ENCODE results near the gene ZYG11A. TPM values are rescaled to one million over a fixed set of nuclear protein-coding genes. Genes with fewer than 3 reads are reported as not detected.

The ZYG11A gene
- total RNA-seq, 3 donors from 2014 or later: 0.08 to 0.13 (median 0.13) TPM

DNA sequence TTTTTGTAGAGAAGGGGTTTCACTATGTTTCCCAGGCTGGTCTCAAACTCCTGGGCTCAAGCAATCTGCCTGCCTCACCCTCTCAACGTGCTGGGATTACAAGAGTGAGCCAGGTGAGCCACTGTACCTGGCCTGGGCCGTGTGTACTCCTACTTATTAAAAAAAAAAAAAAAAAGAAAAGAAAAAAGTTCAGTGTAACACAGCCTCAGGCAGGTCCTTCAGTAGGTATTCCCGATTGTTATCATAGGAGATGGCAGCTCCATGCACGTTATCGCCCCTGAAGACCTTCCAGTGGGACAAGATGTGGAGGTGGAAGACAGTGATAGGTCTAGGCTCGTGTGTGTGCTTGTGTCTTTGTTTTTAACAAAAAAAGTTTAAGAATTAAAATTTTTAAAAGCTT lies 75.6 kb downstream of the ZYG11A start:
- ATAC-seq (no peak), DNase-seq (no peak)
- Mint-ChIP-seq H3K27me3 (ENCODE audit: low read depth) (no peaks in the 10 kb centered on the region), H3K36me3 (ENCODE audit: insufficient read depth) (no peaks in the 10 kb centered on the region), H3K4me1 (ENCODE audit: low read depth) (peaks cover 21% of the 10 kb centered on the region), H3K4me3 (no peak overlapping the region), H3K9me3 (no peaks in the 10 kb centered on the region)

DNA sequence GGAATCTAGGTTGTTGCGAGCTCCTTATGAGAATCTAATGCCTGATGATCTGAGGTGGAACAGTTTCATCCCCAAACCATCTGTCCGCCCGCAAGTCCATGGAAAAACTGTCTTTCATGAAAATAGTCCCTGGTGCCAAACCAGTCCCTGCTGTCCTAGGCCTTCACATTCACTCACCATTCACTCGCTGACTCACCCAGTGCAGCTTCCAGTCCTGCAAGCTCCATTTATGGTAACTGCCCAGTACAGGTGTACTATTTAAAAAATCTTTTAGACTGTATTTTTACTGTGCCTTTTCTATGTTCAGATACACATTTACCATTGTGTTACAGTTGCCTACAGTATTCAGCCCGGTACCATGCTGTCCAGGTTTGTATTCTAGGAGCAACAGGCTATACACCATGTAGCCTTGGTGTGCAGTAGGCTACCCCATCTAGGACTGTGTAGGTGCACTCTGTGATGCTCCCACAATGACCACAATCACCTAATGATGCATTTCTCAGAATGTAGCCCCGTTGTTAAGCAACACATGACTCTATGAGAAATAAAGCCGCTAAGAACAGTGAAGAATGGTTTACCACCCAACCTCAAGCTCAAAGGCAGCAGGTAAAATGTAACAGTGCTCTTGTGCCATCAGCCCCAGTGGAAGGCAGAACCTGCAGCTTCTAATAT lies 76.6 kb downstream of the ZYG11A start:
- DNase-seq: no peak
- no peaks in the 10 kb centered on the region for H3K27me3 Mint-ChIP-seq (ENCODE audit: low read depth)
- H3K36me3 Mint-ChIP-seq (ENCODE audit: insufficient read depth): no peaks in the 10 kb centered on the region
- no peaks in the 10 kb centered on the region for H3K9me3 Mint-ChIP-seq
- no peak overlapping the region for H3K4me3 Mint-ChIP-seq
- peaks cover 21% of the 10 kb centered on the region for H3K4me1 Mint-ChIP-seq (ENCODE audit: low read depth)
- peak in 1 of 2 donors; percentile 17 for ATAC-seq

DNA sequence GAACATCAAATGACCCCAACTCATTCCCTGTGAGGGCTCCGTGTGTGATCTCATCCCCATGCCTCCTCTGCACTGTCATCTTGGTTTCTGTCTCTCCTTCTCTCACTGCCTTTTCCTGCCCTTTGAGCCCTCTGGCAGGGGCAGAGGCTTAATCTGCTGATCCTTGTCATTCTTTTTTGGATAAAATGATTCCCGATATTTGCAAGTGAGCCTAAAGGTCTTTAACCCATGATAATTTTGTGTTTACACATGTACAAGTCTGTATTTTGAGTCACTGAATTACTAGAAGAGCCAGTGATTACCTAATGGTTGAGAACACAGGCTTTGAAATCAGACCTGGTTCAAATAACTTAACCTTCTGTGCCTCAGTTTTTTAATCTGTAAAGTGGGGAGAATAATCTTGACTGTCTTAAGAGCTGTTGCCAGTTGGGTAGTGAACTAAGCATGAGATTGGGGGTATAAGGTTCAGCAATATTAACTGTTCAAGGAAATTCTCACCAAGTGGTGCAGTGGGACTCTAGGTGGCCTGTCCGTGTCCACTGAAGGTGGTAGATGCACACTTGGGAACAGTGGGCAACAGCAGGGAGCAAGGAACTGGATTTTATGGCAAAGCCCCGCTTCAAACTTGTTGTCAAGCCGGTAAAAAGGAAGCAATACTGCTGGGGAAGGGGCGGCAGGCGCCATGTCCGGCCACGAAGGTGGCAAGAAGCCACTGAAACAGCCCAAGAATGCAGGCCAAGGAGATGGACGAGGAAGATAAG lies 77.3 kb downstream of the ZYG11A start:
- ATAC-seq: no peak
- DNase-seq: no peak
- Mint-ChIP-seq H3K4me3 (peak overlapping the region; percentile 1), H3K4me1 (ENCODE audit: low read depth) (peaks cover 21% of the 10 kb centered on the region), H3K9me3 (no peaks in the 10 kb centered on the region), H3K27me3 (ENCODE audit: low read depth) (no peaks in the 10 kb centered on the region), H3K36me3 (ENCODE audit: insufficient read depth) (no peaks in the 10 kb centered on the region)

DNA sequence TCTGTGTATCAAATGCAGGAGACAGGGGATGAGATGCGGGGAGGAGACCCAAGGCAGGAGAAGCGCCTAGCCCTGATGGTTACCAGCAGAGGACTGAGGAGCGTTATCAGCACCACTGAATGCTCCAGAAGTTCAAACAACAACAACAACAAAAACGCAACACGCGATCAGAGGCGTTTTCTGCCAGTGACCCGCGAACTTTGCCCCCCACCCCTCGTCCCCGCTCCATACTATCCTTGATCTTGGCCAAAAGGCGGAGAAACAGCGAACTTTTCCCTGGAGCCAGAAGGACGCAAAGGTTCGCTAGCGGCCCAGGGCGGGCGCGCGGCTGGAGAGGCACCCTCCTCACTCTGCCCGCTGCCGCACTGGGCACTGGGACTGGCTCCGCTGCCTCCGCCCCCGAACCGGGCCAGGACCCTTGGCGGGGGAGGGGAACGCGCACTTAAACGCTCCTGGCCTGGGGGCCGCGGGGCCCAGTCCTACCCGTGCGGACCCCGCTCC lies 78.3 kb downstream of the ZYG11A start:
- Mint-ChIP-seq H3K36me3 (ENCODE audit: insufficient read depth) (no peaks in the 10 kb centered on the region), H3K9me3 (no peaks in the 10 kb centered on the region), H3K27me3 (ENCODE audit: low read depth) (no peaks in the 10 kb centered on the region), H3K4me1 (ENCODE audit: low read depth) (peaks cover 21% of the 10 kb centered on the region), H3K4me3 (peak overlapping the region; percentile 83)
- DNase-seq (no peak), ATAC-seq (peak in 1 of 2 donors; percentile 1)

DNA sequence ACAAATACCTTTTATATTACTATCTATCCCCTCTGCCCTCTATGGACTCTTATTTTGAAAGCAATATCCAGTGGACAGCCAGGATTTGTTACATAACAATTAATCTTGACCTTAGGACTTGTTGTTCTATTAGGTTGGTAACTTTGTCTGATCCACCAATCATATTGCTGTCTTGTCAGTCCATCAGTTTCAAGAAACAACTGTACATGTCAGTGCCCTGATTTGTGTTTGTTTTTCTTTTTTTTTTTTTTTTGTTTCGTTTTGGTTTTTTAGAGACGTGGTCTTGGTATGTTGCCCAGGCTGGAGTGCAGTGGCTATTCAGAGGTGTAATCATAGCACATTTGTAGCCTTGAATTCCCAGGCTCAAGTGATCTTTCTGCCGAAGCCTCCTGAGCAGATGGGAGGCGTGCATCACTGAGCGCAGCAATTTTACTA lies 83.0 kb downstream of the ZYG11A start:
- Mint-ChIP-seq H3K4me3 (no peak overlapping the region), H3K9me3 (no peaks in the 10 kb centered on the region), H3K27me3 (ENCODE audit: low read depth) (peaks cover 3% of the 10 kb centered on the region), H3K36me3 (ENCODE audit: insufficient read depth) (no peaks in the 10 kb centered on the region), H3K4me1 (ENCODE audit: low read depth) (peaks cover 29% of the 10 kb centered on the region)
- DNase-seq (no peak), ATAC-seq (no peak)

DNA sequence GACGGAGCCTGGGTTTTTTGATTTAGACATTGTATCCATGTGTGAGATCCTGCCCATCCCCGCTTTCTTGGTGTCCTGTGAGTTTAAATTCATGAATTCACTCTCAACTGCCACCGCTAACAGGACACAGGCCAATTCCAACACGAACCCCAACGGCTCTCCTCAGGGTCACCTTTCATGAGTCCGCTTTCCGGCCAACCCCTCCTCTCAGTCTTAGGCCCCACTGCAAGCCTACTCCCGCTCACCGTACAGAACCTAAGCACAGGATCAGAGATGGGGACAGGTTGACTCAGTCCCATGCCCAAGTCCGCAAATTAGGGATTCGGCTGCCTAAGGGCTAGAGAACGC lies 84.3 kb downstream of the ZYG11A start:
- ATAC-seq (no peak), DNase-seq (no peak)
- Mint-ChIP-seq H3K9me3 (no peaks in the 10 kb centered on the region), H3K4me3 (peak overlapping the region; percentile 84), H3K4me1 (ENCODE audit: low read depth) (peaks cover 24% of the 10 kb centered on the region), H3K27me3 (ENCODE audit: low read depth) (peaks cover 3% of the 10 kb centered on the region), H3K36me3 (ENCODE audit: insufficient read depth) (no peaks in the 10 kb centered on the region)

DNA sequence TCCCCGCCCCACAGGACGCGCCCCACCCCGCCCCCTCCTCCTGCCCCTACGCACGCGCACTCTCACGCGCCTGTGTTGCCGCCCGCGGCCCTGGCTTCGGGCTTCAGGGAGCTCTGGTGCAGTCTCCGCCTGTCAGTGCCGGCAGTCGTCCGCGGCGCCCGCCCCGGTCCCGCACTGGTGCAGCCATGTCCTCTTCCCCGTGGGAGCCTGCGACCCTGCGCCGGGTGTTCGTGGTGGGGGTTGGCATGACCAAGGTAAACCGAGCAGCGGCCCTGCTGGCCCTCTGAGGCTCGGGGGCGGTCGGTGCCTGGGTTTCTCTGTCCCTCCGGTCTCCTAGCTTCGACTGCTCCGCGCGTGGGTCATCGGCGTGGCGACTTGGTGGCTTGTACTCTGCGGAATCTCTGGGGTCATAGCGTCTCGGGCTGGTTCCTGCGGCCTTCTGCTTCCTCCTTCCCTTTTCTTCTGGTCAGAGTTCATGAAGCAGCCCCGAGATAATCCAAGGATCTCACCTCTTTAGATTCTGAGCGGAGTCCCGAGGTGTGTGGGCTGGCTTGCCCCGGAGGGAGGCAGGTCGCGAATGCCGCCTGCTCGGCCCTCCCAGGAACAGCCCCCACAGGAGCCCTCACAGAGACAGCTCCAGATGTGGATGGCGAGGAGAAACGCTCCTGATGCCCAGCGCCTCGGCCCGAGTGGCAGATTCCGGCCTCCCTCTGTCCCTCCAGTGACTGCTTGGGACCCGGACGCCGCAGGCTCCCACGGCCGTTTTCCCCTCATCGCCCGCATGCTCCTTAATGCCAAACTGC lies 84.9 kb downstream of the ZYG11A start, which contains the start of gene SCP2:
Gene SCP2 (plus strand): TSS at position 65 of the 803 bp plus-strand sequence. CDS start 121 bp downstream, at position 186.
- Mint-ChIP-seq H3K36me3 (ENCODE audit: insufficient read depth) (no peaks in the 10 kb centered on the region), H3K4me3 (peak within 1 kb of the TSS; percentile 84)

DNA sequence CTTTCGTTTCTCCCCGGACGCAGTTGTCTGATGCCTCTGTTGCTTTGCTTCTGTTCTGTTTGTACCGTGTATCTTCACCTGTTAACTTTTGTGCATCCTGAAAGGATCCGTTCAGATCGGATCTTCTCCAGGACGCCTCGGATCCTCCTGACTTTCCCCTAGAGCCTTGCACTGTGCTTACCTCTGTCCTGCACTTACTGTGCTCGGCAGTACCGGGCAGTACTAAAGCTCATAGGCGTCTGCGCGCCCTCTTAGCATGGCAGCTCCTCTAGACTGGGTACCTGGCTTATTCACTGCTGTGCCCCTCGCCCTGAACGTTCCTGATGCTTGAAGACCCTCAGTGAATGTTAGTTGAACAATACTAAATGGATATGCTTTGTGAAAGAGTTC lies 85.5 kb downstream of the ZYG11A start:
- peak; percentile 2 to 6 for ATAC-seq
- peak overlapping the region; percentile 84 for H3K4me3 Mint-ChIP-seq
- peaks cover 20% of the 10 kb centered on the region for H3K4me1 Mint-ChIP-seq (ENCODE audit: low read depth)
- no peak for DNase-seq
- H3K36me3 Mint-ChIP-seq (ENCODE audit: insufficient read depth): no peaks in the 10 kb centered on the region
- peaks cover 3% of the 10 kb centered on the region for H3K27me3 Mint-ChIP-seq (ENCODE audit: low read depth)
- no peaks in the 10 kb centered on the region for H3K9me3 Mint-ChIP-seq

More for the DNA sequence above, 84.9 kb downstream of the ZYG11A start, which contains the start of gene SCP2:
- H3K9me3 Mint-ChIP-seq: no peaks in the 10 kb centered on the region
- H3K4me1 Mint-ChIP-seq (ENCODE audit: low read depth): peaks cover 22% of the 10 kb centered on the region
- DNase-seq (peak; percentile 81), ATAC-seq (peak; percentile 96 to 97)
- H3K27me3 Mint-ChIP-seq (ENCODE audit: low read depth): peaks cover 3% of the 10 kb centered on the region

DNA sequence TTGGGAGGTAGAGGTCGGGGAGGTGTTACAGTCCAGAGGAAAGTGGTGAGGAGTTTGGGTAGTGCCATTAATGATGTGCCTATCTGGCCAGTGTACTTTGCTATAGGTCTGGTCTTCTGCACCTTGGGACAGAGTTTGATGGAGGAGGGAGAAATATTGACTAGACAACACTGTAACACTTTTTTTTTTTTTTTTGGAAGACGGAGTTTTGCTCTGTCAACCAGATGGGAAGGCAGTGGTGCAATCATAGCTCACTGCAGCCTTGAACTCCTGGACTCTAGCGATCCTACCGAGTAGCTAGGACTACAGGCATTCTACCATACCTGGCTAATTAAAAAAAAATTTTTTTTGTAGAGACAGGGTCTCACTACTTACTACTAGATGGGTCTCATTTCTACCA lies 86.5 kb downstream of the ZYG11A start:
- ATAC-seq (no peak), DNase-seq (no peak)
- no peaks in the 10 kb centered on the region for H3K36me3 Mint-ChIP-seq (ENCODE audit: insufficient read depth)
- H3K9me3 Mint-ChIP-seq: no peaks in the 10 kb centered on the region
- H3K4me1 Mint-ChIP-seq (ENCODE audit: low read depth): peaks cover 20% of the 10 kb centered on the region
- H3K27me3 Mint-ChIP-seq (ENCODE audit: low read depth): peaks cover 3% of the 10 kb centered on the region
- no peak overlapping the region for H3K4me3 Mint-ChIP-seq

DNA sequence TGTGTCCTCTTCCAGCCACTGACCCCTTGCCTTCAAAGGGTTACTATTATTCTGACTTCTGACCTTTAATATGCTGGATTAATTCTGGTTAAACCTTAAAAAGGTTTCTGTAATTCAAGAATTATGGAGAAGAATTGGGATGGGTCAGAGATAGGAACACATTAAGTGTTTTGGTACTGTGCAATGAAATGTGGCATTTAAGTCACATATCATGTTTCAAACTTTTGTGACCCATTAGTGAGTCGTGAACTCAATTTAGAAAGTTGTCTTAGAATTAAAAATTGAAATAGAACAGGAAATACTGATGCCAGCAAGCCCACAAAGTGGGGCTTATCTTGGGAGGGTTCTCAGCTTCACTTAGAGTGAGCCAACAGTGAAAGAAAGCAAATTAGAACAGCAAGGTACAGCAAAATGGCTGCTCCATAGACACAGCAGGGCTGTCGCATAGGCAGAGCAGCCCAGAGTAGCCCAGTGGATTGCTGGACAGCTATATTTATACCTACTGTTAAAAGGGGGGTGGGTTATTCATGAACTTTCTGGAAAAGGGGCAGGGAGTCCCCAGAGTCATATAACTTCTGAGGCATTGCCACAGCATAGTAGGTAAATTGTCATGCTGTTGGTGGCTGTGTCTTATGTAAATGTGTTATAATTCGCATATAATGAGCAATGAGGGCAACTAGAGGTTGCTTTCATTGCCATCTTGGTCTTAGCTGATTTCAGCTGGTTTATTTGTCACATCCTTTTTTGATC lies 95.0 kb downstream of the ZYG11A start:
- Mint-ChIP-seq H3K36me3 (ENCODE audit: insufficient read depth) (no peaks in the 10 kb centered on the region), H3K9me3 (no peaks in the 10 kb centered on the region)

DNA sequence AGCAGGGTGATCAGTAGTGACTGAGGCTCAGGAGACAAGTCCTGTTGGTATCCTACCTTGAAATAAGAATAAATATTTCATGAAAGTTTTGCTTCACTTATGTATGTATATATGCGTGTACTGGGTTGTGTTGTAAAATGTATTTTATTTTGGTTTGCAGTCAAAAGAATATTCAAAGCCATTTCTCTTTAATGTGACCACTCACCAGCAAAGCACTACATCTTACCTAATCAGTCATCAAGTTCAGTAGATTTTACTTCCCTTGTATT lies 95.6 kb downstream of the ZYG11A start:
- DNase-seq (no peak), ATAC-seq (no peak)
- Mint-ChIP-seq H3K4me3 (no peak overlapping the region), H3K4me1 (ENCODE audit: low read depth) (no peaks in the 10 kb centered on the region), H3K27me3 (ENCODE audit: low read depth) (no peaks in the 10 kb centered on the region), H3K9me3 (no peaks in the 10 kb centered on the region), H3K36me3 (ENCODE audit: insufficient read depth) (no peaks in the 10 kb centered on the region)

More for the DNA sequence above, 95.0 kb downstream of the ZYG11A start:
- H3K27me3 Mint-ChIP-seq (ENCODE audit: low read depth): no peaks in the 10 kb centered on the region
- ATAC-seq (no peak), DNase-seq (no peak)
- H3K4me3 Mint-ChIP-seq: no peak overlapping the region
- no peaks in the 10 kb centered on the region for H3K4me1 Mint-ChIP-seq (ENCODE audit: low read depth)

DNA sequence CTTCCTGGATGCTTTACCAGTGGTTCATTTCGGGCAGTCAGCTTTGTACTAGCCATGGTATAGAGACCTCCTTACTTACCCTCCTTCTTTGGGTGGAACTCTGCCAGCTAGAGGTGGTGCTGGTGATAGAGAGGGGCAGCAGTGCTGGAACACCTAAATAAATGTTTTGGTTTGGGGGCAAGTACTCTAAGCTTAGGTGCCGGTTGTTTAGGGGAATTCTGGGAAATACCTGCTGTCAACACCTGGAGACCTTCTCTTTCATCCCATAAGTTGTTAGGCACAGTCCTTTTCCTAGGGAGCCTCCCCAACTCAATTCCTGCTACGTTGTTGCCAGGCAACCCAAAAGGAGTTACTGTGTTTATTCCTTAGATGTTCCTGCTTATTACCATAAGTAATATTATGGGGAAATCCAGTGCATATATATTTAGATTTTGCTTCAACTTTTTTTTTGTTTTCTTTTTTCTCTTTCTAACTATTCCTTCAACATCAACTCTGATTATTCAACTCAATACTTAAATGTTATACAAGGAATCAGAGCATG lies 101.4 kb downstream of the ZYG11A start:
- no peak for DNase-seq
- Mint-ChIP-seq H3K4me1 (ENCODE audit: low read depth) (no peaks in the 10 kb centered on the region), H3K4me3 (no peak overlapping the region), H3K27me3 (ENCODE audit: low read depth) (no peaks in the 10 kb centered on the region), H3K36me3 (ENCODE audit: insufficient read depth) (peaks cover 3% of the 10 kb centered on the region), H3K9me3 (no peaks in the 10 kb centered on the region)
- ATAC-seq: no peak

DNA sequence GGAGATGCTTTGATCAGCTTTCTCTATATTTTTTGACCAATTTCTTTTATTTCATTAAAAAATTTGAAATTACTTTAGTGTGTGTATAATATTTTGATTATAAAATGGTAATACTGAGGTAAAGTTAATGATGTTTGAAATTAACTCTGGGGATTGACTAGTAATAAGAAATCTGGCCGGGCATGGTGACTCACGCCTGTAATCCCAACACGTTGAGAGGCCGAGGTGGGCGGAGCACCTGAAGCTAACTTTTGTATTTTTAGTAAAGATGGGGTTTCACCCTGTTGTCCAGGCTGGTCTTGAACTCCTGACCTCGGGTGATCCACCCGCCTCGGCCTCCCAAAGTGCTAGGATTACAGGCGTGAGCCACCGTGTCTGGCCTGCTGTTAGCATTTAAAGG lies 102.0 kb downstream of the ZYG11A start:
- Mint-ChIP-seq H3K27me3 (ENCODE audit: low read depth) (no peaks in the 10 kb centered on the region), H3K9me3 (peaks cover 3% of the 10 kb centered on the region), H3K4me1 (ENCODE audit: low read depth) (no peaks in the 10 kb centered on the region), H3K36me3 (ENCODE audit: insufficient read depth) (peaks cover 8% of the 10 kb centered on the region), H3K4me3 (no peak overlapping the region)
- no peak for DNase-seq
- no peak for ATAC-seq
